ENCODE results near the gene ELMOD1.

- TF ChIP-seq CTCF (IDR thresholded peaks at IDR 0.05) (no peak), EP300 (IDR thresholded peaks at IDR 0.05) (no peak)
Measured at GRCh38 chr11:107683807-107684206, 92.9 kb downstream of the ELMOD1 start.

Data from ovary (tissue), 3 donors.